ENCODE results near the gene STMND1.

- peak in 2 of 6 experiments; percentile 24 to 49 for TF ChIP-seq CTCF (IDR thresholded peaks at IDR 0.05)
- TF ChIP-seq POLR2A (IDR thresholded peaks at IDR 0.05): no peak
Measured at GRCh38 chr6:17091122-17091521, 10.7 kb upstream of the STMND1 start.
